IPS DF 6.9 (cell line): ENCODE results near the gene PRKCQ.

Experiments
- DNase-seq: peaks from one replicate; pipeline ENCODE4 v3.0.0-alpha.2; 2013; ENCODE audit warnings: low read depth, low spot score
- H3K27ac ChIP-seq: one replicate; pipeline ENCODE4 v1.5.1; 2013; ENCODE audit warnings: low read length, control low read depth
- H3K27me3 ChIP-seq: 2 replicates; pipeline ENCODE4 v1.6.1; 2013; ENCODE audit warnings: mild to moderate bottlenecking, low read length; ENCODE audit not compliant: control insufficient read depth, insufficient read depth
- H3K36me3 ChIP-seq: 2 replicates; pipeline ENCODE4 v1.6.1; 2013; ENCODE audit warnings: low read length; ENCODE audit not compliant: control insufficient read depth, insufficient read depth
- H3K4me1 ChIP-seq: 2 replicates; pipeline ENCODE4 v1.6.1; 2013; ENCODE audit warnings: low read length; ENCODE audit not compliant: control insufficient read depth, insufficient read depth
- H3K4me3 ChIP-seq: 2 replicates; pipeline ENCODE4 v1.5.1; 2013; ENCODE audit warnings: mild to moderate bottlenecking, low read length
- H3K9me3 ChIP-seq: 2 replicates; pipeline ENCODE4 v1.6.1; 2013; ENCODE audit warnings: low read length, inconsistent platforms; ENCODE audit not compliant: control insufficient read depth, insufficient read depth
- WGBS: extraction: QIAGEN DNeasy Blood & Tissue Kit; methylation state at CpG from one replicate; pipeline ENCODE4 v1.1.7; 2013; ENCODE audit warnings: mixed read lengths, missing lambda C conversion rate; ENCODE audit not compliant: insufficient read length, insufficient coverage; 5-methylcytosine and 5-hydroxymethylcytosine counted together

Gene PRKCQ

DNA sequence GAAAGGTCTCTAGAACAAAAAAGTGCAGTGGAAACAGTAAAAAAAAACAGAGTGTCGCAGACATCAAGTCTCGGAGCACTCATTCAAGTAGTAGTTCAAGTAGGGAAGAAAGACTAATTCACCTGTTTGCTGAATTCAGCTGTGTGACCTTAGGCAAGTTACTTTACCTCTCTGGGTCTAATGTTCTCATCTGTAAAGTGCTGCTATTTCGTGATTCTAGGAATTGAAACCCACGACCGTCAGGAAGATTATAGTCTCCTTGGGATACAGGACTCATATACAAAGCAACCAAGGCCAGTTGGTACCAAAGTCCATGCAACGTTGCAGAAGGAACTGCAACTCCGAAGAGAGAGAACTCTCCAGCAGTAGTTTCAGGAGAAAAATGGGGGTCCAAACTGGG is 26.1 kb downstream of the PRKCQ start:
- WGBS: no CpG with 5 or more reads among the region's 7 CpGs
- no peak overlapping the region for H3K27ac ChIP-seq
- no peak overlapping the region for H3K4me3 ChIP-seq

DNA sequence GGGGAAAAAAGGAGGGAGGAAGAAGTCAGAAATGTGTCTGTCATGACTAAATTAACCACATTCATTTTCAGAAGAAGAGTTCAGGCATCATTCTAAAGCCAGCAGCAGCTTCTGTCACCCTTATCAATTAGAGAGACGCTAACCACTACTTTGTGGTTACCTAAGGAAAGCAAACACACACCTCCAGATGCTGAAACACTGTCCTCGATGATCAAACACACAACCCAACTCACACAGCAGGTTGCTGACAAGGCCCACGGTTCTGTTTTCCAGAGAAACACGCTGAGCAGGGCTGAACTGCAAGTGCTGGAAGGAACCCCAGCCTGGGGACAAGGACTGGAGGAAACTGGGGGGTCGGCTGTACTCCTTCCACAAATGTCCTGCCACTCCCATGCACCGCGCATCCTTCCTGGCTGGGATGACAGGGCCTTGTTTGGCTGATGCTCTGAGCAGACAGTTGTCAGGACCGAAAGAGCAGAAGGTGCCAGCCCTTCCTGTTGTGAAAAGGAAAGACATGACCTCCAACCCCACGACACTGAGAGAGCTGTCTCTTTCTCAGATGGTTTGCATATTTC is 36.6 kb downstream of the PRKCQ start:
- Histone ChIP-seq H3K9me3 (no peaks in the 10 kb centered on the region), H3K4me3 (no peak overlapping the region), H3K36me3 (no peaks in the 10 kb centered on the region), H3K4me1 (peaks cover 1% of the 10 kb centered on the region; the same call in 1 of the 2 replicates), H3K27ac (no peak overlapping the region), H3K27me3 (no peaks in the 10 kb centered on the region)
- DNase-seq: no peak
- no CpG with 5 or more reads among the region's 9 CpGs for WGBS

More for the DNA sequence above, 26.1 kb downstream of the PRKCQ start:
- no peak for DNase-seq
- H3K36me3 ChIP-seq: no peaks in the 10 kb centered on the region
- H3K9me3 ChIP-seq: no peaks in the 10 kb centered on the region
- no peaks in the 10 kb centered on the region for H3K4me1 ChIP-seq
- H3K27me3 ChIP-seq: no peaks in the 10 kb centered on the region

DNA sequence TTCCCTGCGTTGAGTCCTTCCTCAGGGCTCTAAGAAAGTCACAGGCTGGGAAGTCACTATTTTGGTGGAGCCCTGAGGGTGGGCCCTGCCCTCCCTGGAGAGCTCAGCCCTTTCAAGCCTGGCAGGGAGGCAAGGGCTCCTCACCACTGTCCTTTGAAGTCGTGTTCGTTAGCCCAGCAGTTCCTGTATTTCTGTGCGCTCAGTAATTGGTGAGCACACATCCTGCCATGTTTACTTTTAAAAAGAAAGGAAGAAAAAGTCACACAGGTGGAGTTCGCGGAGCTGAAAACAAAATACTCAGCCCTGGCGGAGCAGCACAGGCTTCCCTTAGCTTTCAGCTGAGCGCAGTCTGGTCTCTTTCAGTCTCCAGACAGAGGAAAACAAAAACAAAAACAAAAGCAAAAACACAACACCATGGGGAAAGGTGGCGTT is 37.1 kb downstream of the PRKCQ start:
- no peak for DNase-seq
- WGBS: no CpG with 5 or more reads among the region's 9 CpGs
- H3K4me3 ChIP-seq: no peak overlapping the region

DNA sequence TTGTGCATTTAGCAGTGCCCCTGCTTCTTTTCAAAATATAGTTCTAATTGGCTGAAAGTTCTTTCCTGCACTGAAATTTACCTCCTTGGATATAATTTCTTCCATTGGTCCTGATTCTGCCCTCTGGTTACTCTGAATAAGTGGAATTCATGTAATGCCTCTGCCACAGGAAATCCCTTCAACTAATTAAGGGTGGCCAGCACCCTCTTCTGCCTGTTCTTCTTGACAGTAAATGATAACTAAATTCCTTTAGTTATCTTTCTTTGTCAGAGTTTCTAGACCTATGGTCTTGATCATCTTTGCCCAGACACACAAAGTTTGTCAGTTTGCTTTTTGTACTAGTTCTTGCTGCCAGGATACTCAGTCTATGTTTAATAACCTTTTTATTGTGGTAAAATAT is 40.2 kb downstream of the PRKCQ start:
- no peaks in the 10 kb centered on the region for H3K27me3 ChIP-seq
- H3K27ac ChIP-seq: no peak overlapping the region
- H3K4me1 ChIP-seq: peaks cover 1% of the 10 kb centered on the region; the same call in 1 of the 2 replicates
- no peaks in the 10 kb centered on the region for H3K36me3 ChIP-seq
- no peak for DNase-seq
- no peaks in the 10 kb centered on the region for H3K9me3 ChIP-seq
- no peak overlapping the region for H3K4me3 ChIP-seq

More for the DNA sequence above, 37.1 kb downstream of the PRKCQ start:
- Histone ChIP-seq H3K4me1 (peaks cover 1% of the 10 kb centered on the region; the same call in 1 of the 2 replicates), H3K9me3 (no peaks in the 10 kb centered on the region), H3K36me3 (no peaks in the 10 kb centered on the region), H3K27me3 (no peaks in the 10 kb centered on the region), H3K27ac (no peak overlapping the region)

DNA sequence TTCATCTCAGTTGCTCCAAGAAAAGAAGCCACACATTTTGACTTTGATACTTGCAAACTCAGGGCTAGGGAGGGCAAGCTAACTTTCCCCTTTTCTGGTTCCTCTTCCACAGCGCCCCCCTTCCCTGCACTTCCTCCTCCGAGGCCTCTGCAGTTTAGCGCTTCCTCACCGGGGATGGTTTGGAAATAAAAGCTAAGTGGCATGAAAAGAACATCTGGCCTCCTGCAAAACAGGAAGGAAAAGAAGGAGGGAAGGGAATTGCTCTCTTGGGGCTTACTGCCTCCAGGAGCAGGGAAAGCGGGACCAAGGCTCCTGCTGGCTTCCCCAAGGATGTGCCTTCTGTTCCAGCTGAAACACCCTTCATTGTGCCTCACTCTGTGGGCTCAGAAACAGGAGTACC is 42.3 kb downstream of the PRKCQ start:
- Histone ChIP-seq H3K9me3 (no peaks in the 10 kb centered on the region), H3K36me3 (no peaks in the 10 kb centered on the region), H3K27me3 (no peaks in the 10 kb centered on the region), H3K4me3 (no peak overlapping the region), H3K4me1 (no peaks in the 10 kb centered on the region), H3K27ac (no peak overlapping the region)
- DNase-seq: no peak
- WGBS: no CpG with 5 or more reads among the region's 5 CpGs

DNA sequence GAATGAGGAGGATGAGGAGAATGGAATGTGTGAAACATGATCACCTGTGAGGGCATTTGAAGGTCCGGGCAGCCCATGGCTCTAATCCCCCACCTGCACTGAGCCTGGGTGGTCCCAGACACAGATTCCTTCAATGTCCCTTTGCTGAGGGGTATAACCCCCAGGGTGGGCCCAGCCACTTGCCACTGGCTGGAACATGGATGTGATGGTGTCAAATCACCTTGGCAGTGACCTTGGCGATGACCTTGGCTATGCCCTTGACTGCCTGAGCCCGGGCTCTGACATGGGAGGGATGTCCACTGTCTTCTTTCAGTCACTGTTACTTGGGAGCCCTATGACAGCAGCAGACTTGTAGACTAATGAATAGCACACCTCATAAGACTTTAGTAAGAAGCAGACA is 44.0 kb downstream of the PRKCQ start:
- Histone ChIP-seq H3K4me3 (no peak overlapping the region), H3K36me3 (no peaks in the 10 kb centered on the region), H3K27me3 (no peaks in the 10 kb centered on the region), H3K4me1 (no peaks in the 10 kb centered on the region), H3K9me3 (no peaks in the 10 kb centered on the region), H3K27ac (no peak overlapping the region)
- no peak for DNase-seq
- no CpG with 5 or more reads among the region's 3 CpGs for WGBS

DNA sequence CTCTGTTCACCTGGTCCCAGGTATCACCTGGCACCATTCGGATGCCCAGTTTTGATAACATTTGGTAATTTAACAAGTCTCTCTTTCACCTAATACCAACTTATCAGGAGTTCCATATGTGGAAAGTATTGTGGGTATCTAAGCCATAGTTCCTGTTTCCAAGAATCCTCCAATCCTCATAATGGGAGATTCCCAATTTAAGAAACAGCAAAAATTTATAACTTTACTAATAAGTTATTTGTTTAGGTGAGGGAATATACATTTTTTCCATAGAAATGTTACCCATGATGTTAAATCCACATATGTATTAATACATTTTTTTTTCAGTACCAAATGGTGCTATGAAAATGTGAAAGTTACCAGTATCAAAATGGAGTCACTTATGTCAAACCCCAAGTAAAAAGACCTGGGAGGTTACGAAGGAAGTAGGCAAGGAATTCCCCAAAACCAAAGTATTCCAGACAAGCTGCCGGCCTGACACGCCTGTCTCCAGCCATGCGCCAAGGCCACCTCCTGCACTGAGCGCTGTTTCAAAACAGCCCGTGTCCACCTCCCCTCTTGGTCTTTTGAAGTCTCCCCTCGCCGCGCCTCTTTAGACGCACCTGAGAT is 44.8 kb downstream of the PRKCQ start:
- Histone ChIP-seq H3K36me3 (no peaks in the 10 kb centered on the region), H3K9me3 (no peaks in the 10 kb centered on the region), H3K27ac (no peak overlapping the region), H3K4me1 (no peaks in the 10 kb centered on the region), H3K27me3 (no peaks in the 10 kb centered on the region), H3K4me3 (no peak overlapping the region)
- no CpG with 5 or more reads among the region's 11 CpGs for WGBS
- DNase-seq: no peak

DNA sequence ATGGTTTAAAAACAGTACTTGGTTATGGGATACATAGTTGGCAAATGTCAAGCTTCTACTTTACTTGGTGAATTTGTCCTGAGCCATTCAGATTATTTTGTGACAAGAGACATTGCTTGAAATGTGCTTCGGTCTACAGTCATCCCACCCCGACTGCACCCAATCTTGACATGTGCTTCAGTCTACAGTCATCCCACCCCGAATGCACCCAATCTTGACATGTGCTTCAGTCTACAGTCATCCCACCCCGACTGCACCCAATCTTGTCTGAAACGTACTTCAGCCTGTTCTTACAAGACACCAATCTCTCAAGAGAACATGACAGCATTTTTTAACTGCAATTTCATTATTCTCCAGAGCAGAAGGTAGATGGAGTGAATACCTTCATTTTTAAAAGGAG is 47.8 kb downstream of the PRKCQ start:
- Histone ChIP-seq H3K4me3 (no peak overlapping the region), H3K9me3 (no peaks in the 10 kb centered on the region), H3K36me3 (no peaks in the 10 kb centered on the region), H3K4me1 (no peaks in the 10 kb centered on the region), H3K27ac (no peak overlapping the region), H3K27me3 (no peaks in the 10 kb centered on the region)
- no peak for DNase-seq
- WGBS: no CpG with 5 or more reads among the region's 5 CpGs

DNA sequence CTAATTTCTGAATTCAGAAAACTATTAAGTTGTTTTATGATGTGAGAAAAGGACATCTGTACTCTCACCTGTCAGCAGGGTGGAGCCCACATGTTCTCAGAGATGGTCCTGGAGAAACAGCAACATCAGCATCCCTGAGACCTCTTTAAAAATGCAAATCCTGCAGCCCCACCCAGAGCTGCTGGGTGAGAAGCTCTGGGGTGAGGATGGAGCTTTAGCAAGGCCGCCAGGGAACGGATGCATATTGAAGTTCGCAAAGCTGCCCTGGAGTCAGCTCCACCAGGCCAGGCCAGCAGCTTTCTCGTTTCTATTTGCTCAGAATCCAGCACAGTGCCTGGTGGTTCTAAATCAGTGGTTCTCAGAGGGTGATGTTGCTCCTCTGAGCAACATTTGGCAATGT is 49.1 kb downstream of the PRKCQ start:
- DNase-seq: no peak
- Histone ChIP-seq H3K27me3 (no peaks in the 10 kb centered on the region), H3K36me3 (no peaks in the 10 kb centered on the region), H3K4me3 (no peak overlapping the region), H3K4me1 (no peaks in the 10 kb centered on the region), H3K9me3 (no peaks in the 10 kb centered on the region), H3K27ac (no peak overlapping the region)
- WGBS: no CpG with 5 or more reads among the region's 4 CpGs

DNA sequence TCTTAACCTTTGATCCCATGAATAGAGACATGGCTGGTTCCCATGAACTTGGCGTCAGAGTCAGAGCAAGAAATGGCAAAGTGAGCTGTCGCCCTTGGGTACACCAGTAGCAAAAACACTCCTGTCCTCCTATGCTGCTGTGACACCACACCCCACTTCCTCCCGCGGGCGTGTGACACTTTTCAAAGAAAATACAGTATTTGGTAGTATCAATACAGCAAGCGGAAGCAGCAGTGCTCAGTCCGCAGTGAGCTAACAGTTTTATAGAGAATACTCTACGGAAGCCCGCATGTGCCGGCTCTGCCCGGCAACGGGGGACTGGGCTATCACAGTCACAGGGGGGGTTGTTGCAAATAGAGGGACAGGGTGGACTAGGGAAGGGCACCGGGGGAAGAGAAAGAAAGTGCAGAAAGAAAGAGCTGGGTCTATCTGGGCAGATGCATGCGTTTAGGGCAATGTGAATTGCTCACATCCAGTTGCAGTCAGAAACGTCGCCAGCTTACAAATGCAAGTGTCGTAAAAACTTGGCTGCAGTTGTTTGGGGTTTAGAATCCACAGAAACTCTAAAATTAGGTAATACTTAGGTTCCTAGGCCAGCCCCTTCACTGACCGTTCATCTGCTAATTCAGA is 49.8 kb downstream of the PRKCQ start:
- Histone ChIP-seq H3K36me3 (no peaks in the 10 kb centered on the region), H3K27me3 (no peaks in the 10 kb centered on the region), H3K27ac (no peak overlapping the region), H3K4me3 (no peak overlapping the region), H3K9me3 (no peaks in the 10 kb centered on the region), H3K4me1 (no peaks in the 10 kb centered on the region)
- WGBS: no CpG with 5 or more reads among the region's 18 CpGs
- no peak for DNase-seq
